Stimulated activated CD4-positive, alpha-beta T cell treated with anti-CD3 and anti-CD28 coated beads, Interleukin-12 subunit alpha, Interleukin-12 subunit beta, amount 100 ng/mL, for 48 hours (primary cell): ENCODE results near the gene TDRD9.

Source experiments
- DNase-seq, 3 donors: peaks; one replicate each; pipeline ENCODE4 v3.0.0-alpha.2; 2020; ENCODE audit warnings: low read depth in 2 of 3, low spot score in 1 of 3

TDRD9 gene

GRCh38 chr14:104087981-104088850 is 160.0 kb downstream of the TDRD9 start:
- no peak for DNase-seq

- DNase-seq, result no peak
Measured at GRCh38 chr14:104090071-104090748, 162.0 kb downstream of the TDRD9 start.

DNA sequence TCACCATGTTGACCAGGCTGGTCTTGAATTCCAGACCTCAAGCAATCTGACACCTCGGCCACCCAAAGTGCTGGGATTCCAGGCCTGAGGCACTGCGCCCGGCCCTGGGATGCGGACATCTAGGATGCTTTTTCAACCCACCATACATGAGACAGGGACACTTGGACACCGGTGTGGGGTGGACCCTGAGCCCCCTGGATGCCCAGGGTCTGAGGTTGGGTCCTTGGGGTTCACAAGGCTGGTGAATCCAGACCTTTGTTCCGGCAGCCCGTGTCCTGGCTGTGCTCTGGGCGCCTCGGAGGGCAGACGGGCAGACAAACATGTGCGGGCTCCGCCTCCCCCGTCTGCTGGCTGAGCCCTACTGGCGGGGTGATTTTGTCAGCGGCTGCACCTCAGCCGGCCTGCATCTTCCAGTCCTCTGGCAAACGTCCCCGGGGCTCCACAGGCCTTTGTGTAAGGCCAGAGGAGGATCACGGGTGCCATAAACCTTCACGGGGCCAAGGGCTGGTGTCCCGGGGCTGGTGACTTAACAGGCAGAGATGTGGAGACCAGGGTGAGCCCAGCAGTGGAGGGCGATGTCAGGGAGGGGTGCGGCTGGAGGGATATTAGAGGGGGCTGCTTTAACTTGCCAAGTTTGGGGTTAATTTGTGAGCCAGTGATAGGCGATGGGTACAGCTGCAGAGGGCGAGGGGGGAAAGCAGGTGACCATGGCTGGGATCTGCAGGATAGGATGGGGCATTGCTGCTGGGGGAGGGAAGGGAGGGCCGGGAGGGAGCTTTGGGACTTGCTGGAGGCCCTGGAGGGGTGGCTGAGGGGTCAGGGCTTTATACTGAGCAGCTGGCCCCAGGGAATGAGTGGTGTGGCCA is 163.0 kb downstream of the TDRD9 start:
- no peak for DNase-seq

DNA sequence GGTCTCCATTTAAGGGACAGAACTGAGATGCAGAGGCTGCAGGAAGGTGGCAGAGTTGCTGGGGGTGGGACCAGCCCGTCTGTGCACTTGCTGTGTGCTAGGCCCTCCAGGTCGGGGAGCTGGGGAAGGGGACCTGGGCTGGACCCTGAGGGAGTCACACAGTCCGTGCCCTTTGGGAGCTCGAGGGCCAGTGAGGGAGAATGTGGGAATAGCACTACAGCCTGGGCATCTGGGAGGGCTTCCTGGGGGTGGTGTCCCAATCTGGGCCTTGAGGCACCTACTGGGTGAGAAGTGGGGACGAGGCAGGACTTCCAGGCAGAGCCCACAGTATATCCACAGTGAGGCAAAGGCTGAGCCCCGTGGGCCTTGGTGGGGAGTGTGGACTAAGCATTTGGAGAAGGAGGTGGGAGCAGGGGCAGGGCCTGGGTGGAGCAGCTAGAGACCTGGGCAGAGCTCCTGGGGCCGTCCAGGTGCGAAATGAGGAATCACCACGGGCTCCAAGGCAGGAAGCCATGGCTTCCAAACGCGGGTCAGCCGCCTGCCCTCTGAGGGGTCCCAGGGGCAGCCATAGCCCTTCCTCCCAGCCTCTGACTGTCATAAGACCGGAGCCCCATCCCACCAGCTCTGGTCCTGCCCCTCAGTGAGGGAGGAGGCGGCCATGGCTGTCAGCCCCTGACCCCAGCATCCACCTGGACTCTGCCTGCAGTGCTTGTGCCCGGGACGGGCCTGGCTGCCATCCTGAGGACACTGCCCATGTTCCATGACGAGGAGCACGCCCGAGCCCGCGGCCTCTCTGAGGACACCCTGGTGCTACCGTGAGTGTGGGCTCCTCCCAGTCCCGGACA is 163.9 kb downstream of the TDRD9 start:
- DNase-seq, result no peak

- DNase-seq, result no peak
Measured at GRCh38 chr14:104092931-104093365, 164.7 kb downstream of the TDRD9 start.

DNA sequence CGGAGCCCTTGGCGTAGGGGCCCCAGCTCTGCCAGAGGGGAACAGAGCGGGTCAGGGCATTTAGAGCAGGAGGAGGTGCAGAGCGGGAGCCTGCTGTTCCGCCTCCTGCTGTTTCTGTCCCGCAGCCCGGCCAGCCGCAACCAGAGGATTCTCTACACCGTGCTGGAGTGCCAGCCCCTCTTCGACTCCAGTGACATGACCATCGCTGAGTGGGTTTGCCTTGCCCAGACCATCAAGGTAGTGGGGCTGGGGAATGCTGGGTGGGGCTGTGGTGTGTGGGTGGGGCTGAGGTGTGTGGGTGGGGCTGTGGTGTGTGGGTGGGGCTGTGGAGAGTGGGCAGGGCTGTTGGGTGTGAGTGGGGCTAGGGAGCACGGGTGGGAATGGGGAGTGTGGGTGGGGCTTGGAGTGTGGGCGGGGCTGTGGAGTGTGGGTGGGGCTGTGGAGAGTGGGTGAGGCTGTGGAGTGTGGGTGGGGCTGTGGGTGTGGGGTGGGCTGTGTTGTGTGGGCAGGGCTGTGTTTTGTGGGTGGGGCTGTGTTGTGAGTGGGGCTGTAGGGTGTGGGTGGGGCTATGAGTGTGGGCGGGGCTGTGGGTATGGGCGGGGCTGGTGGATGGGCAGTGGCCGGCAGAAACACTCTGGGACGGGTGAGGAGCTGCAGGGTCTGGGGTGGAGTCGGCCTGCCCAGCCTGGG is 165.3 kb downstream of the TDRD9 start:
- no peak for DNase-seq

- no peak for DNase-seq
Measured at GRCh38 chr14:104094056-104094708, 165.9 kb downstream of the TDRD9 start.

GRCh38 chr14:104094709-104095425 is 166.6 kb downstream of the TDRD9 start:
- peak; percentile 58 to 81 (median 66) for DNase-seq

DNA sequence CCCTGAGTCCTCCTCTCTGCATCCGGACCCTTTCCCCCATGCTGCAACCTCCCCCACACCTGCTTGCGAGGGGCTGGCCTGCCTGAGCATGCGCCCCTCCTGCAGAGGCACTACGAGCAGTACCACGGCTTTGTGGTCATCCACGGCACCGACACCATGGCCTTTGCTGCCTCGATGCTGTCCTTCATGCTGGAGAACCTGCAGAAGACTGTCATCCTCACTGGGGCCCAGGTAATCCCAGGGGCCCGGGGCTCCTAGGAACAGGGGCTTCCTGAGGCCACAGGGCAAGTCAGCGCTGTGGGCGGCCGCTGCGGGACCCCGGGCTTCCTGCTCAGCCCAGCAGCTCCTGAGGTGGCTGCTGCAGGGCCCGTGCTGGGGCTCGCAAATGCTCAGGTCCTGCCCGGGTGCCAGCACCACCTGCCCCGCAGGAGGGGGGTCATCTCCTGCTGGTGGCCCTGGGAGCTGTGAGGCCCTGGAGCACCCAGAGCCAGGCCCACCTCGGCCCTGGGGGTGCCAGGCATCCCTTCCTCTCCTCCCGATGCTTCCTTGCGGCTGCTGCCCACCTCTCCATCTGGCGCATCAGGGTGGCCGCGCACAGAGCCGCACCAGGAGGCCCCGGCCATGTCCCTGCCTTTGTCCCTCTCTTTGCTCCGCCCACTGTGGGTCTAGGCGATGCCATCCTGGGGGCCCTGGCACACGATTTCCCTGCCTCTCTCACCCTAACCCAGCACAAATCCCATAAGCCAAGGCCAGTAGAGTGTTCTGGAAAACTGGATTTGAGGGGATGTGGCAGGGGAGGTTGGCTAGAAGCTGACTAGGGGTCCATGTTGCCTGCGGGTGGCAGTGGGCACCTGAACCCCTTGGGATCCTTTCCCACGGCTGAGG is 167.4 kb downstream of the TDRD9 start:
- DNase-seq, result no peak

- no peak for DNase-seq
Measured at GRCh38 chr14:104096318-104096717, 168.1 kb downstream of the TDRD9 start.

DNA sequence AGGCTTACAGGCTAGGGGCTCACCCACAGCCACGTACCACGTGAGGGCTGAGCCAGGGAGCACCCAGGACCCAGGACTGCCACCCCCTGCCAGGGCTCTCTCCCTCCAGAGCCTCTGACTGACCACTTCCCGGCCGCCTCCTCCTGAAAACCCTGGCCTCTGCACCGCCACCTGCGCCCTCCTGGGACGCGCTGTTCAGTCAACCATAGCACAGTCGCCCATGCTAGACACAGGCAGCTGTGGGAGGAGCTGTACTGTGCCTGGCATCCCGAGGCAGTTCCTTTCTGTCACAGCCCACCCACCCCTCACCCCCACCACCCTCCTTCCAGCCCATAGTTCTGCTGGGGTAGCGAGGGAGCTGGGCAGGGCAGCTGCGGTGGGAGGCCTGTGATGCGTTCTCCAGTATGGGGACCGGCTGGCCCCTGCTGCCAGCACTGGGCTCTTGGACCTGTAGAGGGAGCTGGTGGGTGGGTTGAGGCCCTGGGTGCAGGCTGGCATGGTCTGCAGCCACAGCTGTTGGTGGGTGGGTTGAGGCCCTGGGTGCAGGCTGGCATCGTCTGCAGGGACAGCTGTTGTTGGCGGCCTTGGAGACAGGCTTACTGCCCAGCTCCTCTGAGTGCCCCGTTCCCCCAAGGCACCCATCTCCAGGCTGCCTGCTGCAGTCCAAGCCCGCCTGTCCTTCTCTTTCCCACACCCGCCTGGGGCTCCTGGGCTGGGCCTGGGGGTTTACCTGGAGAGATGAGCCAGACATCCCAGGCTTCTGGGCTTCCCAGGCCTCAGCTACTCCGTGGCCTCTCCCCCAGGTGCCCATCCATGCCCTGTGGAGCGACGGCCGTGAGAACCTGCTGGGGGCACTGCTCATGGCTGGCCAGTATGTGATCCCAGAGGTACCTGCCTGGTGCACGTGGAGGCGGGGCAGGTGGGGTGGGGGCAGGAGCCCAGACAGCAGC is 168.8 kb downstream of the TDRD9 start:
- DNase-seq, result no peak

DNA sequence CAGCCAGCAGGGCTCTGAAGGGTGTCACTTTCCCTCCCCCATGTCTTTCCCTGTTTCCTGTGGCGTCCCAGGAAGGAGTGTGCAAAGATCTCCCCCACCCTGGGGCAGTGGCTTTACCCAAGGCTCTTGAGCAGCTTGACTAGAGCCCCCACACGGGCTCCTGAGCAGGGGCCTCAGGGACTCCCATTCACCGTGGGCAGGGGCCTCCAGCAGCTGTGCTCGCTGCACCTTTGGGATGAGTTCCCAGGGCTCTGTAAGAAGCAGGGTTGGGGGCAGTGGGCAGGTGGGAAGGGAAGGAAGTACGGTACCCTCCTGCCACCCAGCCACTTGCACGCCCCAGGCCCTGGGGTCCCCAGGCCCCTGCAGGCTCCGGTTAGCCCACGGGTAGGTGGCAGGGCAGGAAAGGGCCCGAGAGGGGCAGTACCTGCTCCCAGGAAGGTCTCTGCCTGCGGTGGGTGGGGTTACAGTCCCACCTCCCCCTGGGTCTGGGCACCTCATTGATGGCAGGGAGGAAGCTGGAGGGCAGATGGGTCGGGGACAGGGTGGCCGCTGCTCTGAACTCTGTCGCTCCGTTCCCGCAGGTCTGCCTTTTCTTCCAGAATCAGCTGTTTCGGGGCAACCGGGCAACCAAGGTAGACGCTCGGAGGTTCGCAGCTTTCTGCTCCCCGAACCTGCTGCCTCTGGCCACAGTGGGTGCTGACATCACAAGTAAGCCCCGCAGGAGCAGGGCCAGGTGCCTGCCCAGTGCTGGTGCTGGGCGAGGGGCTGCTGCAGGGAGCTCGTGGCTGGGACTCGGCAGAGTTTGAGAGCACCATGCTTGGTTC is 170.2 kb downstream of the TDRD9 start:
- no peak for DNase-seq

GRCh38 chr14:104099096-104100041 is 171.1 kb downstream of the TDRD9 start:
- no peak for DNase-seq

GRCh38 chr14:104100171-104101085 is 172.2 kb downstream of the TDRD9 start:
- no peak for DNase-seq
